Subcutaneous adipose tissue (tissue), 4 donors: ENCODE measurements around the gene SYNJ1. TPM values are rescaled to one million over a fixed set of nuclear protein-coding genes. Genes with fewer than 3 reads are reported as not detected.

Source experiments
- CTCF ChIP-seq: fragments of 450-650 bp; IDR thresholded peaks from one replicate; pipeline ENCODE4 v1.5.1; 2016; ENCODE audit warnings: low read depth, mild to moderate bottlenecking, control low read depth, antibody characterized with exemption, moderate library complexity
- total RNA-seq, 4 donors: library from RNA; depleted of rRNA; stranded (reverse); fragments of >200 nt; gene quantifications; one replicate each; pipeline ENCODE4 v1.1.0, GENCODE V29; 2016

The SYNJ1 gene
- total RNA-seq, 4 donors from 2014 or later: 11.3 to 18.8 (median 14.0) TPM

DNA sequence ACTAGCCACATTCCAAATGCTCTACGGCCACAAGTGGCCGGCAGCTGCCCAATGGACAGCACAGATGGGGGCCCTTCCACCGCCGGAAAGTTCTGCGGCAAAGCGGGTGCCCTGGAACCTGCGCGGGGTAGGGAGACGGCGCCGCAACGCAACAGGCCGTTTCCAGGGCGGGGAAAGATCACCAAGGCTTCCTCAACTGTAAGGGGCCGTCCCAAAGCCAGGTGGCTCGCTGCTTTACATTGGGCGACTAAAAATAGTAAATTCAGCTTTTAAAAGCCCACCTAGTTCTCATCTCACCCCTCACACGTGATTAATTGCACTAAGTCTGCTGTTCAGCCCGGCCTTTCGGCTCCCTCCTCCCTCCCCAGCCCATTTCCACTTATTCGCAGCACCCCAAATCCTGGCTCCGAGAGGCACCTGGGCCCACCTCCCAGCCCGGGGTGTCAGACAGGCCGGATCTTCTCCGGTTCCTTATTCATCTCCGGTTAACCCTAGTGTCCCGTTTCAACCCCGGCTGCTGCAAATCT, 116.3 kb downstream of the SYNJ1 start:
- TF ChIP-seq CTCF: no peak

DNA sequence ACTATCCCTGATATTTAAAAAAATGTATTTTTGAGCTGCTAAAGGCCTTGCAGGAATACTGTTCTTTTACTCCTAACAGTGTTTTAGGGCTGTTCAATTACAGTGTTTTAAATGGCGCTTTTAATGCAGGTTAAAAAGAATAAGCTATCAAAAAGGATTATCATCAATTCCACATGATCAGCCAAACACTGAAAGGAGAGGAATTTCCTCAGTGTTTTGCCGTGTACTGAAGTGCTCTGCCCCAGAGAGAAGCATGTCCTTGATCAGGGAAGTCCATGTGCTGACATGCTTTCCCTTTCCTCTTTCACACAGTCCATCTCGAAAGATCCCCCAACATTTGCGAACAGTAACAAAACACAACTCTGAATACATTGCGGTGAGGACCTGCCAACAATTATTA, 119.0 kb downstream of the SYNJ1 start:
- TF ChIP-seq CTCF: no peak

DNA sequence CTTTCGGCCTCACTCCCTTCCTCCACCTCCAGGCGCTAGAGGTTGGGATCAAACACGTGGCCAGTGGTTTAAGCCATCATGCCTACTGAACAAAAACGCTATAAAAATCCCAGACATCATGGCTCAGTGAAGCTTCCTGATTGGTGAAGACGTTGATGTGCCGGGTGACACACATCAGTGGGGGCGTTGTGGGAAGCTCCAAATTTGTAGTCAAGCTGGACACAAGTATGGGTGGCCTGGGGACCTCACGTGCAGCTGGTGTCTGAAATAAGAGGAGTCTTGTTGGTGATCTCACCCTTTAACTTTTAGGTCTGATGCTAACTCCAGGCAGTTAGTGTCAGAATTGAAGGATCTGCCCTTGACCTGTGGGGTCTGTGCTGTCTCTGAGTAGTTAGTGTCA, 122.3 kb downstream of the SYNJ1 start:
- TF ChIP-seq CTCF: no peak

DNA sequence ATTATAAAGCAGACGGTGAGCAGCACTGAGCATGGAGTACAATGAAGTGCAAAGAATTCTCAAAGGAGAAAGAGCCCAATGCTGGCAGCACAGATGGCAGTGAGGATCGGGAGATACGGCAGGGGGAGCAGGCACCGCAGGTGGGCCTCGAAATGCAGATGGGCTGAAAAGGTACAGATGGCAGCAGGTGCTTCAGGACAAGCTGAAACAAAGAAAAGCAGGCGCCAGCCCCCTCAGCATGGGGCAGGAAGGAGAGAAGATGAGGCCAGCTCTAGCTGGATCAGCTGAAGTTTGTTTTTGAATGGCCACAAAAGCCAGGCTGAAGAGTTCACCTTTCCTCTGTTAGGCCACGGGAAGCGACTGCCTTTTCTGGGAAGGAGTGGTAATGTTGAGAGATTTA, 123.3 kb downstream of the SYNJ1 start:
- TF ChIP-seq CTCF: no peak

DNA sequence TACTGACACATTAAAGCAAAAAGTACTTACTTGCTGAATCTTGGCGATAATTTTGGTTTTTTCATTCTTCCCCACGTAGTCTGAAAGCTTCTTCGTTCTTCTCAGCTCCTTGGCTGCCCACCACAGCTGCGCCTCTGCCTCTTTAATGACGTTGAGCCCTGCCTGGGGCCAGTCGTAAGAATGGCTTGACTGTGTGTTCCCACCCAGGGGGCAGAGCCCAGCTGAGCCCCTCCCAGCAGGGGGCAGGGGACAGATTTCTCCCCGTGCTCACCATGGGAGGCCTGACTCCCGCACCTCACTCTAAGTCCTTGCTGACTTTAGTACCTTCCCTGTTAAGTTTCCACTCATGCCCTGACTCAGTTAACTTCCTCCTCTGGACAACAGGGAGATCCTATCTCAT, 124.7 kb downstream of the SYNJ1 start:
- TF ChIP-seq CTCF: no peak

- TF ChIP-seq CTCF: no peak
These were observed 125.7 kb downstream of the SYNJ1 start for GRCh38 chr21:32602099-32602498.

DNA sequence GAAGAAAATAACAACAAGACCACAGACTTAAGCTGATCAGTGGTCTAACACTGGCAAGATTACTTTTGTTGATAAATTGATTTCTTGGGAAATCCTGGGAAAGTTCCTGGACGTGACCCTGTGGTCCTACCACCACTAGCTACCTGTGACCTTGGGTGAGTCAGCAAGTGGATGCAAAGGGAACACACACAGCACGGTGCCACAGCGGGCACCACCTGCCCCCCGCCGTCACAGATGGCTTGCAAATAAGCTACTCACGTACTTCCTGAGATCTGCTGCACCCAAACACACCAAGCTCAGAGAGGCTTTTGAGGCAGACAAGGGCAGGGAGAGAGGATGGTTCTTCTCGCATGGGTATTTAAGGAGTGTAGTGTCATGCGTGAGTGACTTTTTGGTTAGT, 128.3 kb downstream of the SYNJ1 start:
- no peak for TF ChIP-seq CTCF

DNA sequence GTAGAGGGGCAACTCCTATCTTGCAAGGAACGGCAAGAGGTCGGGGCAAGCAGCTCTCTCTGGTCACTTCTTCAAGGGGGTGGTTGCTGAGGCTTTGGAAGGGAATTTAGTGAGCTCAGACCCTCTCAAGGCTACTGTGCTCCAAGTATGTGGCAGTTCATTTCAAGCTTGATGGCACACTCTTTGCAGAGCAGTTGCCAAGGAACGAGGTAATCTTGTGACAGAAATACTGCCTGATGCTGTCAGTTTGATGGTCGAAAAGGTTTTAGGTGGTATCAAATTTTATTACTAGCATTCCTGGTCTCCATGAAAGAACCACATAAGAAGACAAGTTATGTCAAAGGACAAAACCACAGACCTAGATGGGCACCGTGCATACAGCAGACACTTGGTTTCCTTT, 128.7 kb downstream of the SYNJ1 start:
- no peak for TF ChIP-seq CTCF
